GM18508 (cell line): Measurements from ENCODE around the gene PCK1.

Experiments
- ATAC-seq: cut with Tn5 transposase; IDR thresholded peaks from one replicate; pipeline ENCODE4 v1.9.1; 2021; ENCODE audit warnings: moderate number of reproducible peaks; ENCODE audit not compliant: insufficient read depth, unreplicated experiment

Gene PCK1

DNA sequence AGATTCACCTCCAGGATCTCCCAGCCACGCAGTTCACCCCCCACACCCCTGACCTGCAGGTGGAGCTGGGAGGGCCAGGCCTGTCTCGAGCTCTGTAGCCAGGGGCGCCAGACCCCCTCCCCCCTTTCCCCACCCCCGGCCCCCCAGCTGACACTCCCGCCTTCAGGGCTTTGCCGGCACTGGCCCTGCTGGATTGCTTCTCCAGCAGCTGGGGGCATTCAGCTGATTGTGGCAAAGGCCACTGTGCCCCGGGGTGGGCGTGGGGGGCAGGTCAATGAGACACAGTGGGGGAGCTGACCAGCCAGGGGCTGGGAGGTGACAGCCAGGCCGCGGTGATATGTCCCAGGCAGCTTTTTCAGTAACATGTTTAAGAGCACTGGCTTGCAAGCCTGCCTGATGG, 37.1 kb downstream of the PCK1 start:
- ATAC-seq = no peak

DNA sequence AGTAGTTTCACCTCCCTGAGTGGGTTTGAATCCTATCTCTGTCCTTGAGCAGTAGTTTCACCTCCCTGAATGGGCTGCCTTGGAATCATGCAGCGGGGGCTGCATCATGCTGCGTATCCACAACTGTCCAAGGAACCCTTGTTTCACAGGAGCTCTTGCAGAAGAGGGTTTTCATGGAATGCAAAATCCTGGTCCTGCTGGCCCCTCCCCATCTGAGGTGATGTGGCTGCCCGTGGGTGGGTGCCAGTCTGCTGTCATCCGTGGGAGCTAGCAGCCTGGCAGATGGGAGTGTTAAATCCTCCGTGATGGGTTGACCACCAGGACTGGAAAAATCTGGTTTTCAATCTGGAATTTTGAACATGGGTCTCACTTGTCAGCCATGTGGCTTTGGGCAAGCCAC, 37.6 kb downstream of the PCK1 start:
- no peak for ATAC-seq

DNA sequence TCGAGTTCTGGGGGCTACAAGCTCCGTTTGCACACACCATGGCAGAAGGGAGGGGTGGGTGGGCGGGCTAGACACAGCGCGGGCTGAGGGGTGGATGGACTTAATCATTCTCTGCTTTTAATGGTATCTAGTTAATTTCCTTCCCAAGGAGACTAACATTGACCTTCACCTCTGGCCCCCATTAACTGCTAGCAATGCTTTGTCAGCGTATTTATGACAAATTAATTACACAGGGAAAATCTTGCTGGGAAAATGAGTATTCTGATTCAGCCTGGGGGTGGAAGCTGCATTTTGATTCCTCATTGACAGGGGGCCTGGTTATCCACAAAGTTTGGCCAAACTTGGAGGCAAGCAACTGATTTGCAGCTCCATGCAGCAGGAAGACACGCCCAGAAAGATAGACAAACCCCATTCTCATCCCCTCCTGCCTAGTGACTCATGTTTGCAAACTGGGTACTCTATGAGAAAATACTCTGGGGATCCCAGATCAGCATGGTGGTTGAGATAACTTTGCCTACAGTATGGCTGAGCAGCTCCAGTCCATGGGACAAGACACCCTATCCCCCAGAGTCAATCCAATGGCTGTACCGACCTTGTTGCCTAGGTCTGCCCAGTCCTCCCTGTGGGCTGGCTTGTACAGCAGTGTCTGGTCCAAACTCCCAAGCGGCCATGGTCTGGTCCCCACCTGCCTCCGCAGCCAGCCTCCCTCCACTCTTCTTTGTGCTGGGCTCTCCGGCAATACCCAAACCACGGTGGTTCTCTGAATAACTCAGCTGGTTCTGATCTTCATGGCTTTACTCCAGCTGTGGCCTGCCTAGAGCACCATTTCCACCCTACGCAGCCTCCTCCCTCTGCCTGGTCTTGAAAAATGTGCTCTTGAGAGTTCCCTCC, 39.7 kb downstream of the PCK1 start:
- no peak for ATAC-seq

DNA sequence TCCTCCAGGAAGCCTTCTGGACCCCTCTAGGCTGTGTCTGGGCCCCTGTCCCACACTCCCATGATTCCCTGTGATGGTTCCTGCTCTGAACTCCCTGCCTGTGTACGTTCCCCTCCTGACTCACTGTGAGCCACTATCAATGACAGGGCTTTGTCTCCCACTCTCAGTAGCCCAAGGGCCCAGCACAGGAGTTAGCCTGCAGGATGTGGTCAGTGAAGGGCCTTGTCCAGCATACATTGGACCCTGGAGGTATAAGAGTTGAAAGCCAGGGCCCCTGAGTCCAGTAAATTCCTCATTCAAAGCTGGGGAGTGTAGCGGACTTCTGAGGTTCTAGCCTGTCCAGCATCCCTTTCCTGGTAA, 40.3 kb downstream of the PCK1 start:
- ATAC-seq = no peak

DNA sequence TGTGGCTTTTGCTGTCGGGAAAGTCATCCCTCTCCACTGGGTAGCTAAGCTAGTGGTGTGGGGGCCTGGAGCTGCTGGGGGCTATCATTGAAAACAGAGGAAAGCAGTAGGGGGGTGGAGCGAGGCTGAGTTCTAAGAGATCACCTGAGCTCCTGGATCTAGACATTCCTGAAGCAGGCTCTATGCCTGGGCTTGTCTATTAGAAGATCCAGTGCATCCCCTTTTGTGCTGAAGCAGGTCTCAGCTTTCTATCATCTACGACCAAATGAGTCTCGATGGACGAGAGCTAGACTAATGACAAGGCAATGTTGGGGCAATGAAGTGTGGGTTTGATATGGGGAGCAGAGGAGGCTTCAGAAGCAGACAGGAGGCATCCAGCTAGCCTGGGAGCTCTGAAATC, 40.8 kb downstream of the PCK1 start:
- ATAC-seq = no peak

DNA sequence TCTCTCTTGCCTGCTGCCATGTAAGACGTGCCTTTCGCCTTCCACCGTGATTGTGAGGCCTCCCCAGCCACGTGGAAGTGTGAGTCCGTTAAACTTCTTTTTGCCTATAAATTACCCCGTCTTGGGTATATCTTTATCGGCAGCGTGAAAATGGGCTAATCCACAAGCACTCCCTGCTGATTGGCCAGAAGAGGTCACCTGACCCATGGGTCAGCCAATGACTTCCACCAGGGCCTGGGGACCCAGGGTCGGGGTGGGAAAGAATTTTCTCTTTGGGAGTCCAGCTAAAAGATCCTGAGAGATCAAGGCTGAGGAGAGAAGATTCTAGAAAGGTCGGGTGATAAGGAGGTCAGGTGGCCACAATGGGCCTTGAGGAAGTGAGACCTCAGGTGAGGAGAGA, 42.2 kb downstream of the PCK1 start:
- ATAC-seq = no peak

DNA sequence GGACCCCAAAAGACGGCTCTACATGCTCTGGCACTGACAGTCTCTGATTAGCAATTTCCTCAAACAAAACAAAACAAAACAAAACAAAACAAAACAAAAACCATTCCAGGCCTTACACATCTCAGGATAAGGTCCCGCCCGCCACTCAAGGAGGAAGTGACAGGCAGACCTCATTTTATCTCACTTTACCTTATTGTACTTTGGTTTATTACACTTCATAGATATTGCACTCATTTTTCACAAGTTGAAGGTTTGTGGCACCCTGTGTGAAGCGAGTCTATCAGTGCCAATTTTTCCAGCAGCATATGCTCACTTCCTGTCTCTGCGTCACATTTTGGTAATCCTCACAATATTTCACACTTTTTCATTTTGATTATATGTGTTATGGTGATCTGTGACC, 44.1 kb downstream of the PCK1 start:
- no peak for ATAC-seq

DNA sequence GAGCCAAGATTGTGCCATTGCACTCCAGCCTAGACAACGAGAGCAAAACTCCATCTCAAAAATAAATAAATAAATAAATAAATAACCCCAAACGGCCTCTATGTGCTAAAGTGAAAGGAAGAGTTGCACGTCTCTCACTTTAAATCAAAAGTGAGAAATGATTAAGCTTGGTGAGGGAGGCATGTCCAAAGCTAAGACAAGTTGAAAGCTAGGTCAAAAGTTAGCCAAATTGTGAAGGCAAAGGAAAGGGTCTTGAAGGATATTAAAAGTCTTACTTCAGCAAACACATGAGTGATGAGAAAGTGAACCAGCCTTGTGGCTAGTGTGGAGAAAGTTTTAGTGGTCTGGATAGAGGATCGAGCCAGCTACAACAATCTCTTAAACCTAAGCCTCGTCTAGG, 45.0 kb downstream of the PCK1 start:
- ATAC-seq = no peak

DNA sequence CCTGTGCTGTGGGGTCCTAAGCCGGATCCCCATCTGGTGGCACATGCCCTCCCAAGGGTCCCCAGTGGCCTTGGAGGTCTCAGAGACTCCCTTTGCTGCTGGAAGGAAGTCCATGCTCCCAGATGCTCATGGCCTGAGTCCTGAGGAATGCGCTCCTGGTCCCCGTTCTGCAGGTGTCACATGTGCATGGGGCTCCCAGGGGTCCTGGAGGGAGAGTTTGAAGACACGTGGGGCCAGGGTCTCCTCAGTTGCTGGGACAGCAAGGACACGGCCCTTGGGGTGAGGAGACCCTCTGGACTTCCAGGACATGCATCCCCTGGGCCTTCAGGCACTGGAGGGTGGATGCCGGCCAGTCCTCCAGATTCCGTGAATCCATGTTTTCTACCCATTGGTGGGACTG, 47.6 kb downstream of the PCK1 start:
- no peak for ATAC-seq

DNA sequence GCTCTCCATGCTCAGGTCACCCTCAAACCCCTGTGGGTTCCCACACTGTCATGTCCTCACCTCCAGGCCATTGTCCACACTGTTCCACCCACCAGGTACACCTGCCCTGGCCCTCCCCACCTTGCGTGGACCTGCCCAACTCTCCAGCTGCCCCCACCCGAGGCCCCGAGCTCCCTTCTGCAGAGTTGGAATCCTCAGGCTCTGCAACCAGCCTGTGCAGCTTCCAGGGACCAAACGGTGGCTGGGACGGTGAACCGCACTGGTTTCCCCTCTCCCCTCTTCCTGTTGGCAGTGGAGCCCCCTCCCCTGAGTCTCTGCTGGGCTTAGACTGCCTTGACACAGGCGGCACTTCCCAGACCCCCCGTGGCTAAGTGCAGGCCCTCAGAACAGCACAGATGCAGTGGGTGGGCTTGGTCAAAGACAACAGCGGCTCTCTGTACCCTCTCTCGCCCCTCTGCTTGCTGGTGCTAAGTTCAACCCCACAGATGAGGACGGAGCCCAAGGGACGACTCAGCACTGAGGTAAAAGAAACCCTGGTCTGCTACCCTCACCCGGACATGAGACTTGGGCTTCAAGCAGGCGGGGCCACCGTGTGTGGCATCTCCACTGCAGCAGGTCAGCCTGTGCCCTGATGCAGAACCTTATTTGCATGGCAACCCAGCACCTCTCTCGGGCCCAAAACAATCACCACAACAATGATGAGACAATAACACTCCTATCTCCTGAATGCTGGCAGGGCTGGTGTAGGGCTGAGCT, 48.4 kb downstream of the PCK1 start:
- ATAC-seq = no peak

DNA sequence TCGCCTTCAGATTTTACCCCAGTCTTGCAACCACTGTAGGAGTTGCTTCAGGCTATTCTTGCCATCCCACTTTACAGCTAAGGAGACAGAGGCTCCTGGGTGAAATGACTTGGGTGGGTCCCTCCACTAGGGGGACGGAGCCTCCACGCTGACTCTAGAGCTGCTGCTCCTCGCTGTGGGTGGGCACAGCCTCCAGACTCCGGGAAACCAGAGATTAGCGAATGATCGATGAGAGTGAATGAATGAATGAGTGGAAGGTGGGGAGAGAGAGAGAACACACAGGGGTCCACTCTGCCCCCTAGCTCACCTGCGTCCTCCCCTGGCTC, 48.9 kb downstream of the PCK1 start:
- ATAC-seq = no peak

DNA sequence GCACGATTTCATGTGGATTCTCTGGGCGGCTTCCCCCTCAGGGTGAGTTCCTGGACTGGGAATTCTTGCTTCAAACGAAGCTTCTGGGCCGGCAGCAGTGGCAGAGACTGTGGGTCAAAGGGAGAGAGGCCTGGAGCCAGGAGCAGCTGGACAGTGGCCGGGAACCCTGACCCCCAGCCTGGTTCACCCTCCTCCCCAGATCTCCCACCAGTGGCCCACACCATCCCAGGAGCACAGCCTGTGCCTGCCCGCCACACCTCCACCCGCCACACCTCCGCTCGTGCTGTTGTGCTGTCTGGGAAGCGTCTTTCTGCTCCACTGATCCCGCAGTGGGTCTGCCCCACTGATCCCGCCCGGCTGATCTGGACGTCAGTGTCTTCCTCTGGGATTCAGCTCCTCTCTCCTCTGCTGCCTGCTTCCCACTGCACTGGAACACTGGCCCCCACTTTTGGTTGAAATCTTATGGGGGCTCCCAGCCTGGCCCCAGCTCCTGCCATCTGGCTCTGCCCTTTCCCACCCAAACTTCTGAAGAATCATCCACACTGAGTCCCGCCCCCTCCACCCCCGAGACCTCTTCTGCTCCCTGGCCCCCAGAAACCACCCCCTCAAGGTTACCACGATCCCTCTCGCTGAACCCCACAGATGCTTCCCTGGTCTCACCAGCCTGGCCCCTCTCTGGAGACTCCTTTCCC, 49.5 kb downstream of the PCK1 start:
- ATAC-seq = no peak

DNA sequence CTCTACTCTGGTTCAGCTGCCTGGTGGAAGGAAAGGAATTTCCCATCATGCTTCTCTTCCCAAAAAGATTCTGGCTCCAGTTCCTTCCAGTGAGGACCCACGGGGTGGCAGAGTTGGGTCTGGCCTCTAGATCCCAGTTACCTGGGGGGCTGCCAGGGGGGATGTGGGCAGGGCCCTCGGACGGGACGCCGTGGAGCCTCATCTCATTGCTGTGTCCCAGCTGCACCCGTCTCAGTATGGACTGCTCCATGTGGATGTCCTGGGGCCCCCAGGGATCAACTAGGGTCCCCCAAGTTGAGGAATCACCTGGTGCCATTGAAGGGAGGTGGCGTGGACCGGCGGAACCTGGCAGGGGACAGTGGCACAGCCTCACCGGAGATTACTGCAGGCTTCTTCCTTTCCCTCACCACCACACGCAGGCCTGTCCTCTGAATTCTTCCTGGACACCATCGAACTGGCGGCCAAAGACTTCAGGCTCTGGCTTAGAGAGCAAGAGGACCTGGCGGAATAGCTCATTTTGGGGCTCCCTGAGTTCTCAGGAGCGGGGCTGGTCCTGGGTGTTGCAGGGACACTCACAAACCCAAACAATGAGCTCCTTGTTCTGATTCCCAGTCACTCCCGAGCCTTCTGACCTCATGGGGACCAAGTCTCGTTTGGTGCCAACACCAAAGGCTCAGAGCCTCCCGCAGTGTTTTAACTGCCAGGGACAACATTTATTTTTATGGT, 50.8 kb downstream of the PCK1 start:
- no peak for ATAC-seq

DNA sequence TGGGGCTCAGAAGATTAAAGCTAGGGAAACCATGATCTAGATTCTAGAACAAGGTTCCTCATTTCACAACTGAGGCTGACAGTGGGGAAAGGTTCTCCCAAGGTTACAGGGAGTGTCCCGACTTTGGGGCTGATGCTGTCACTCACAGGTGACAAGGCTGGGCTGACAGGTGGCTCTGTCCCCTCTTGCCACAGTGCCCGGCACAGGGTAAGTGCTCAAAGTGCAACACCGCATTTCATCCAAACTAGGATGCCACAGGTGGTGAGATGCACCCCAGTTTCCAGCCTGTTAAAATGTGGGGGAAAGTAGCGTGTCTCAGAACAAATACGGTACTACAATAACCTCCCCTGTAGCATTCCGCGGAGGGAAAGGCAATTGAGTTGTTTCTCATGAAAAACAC, 51.5 kb downstream of the PCK1 start:
- ATAC-seq = no peak

DNA sequence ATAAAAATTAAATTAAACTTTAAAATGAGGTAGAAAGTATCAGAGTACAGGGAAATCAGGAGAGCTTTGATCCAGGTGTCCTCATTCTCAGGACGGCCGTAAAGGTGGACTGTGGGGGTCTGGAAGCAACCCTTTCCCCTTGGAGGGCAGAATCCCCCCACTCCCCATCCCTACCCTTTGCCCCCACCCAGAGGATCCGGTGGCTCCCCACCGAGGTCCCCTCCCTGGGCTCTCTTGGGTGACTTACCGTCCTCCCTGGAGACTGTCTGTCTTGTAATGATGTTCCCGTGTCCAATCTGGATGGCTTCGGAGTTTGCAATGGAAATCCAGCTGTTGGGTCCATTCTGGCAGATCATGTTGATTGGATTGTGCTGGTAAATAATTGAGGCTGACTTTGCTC, 52.0 kb downstream of the PCK1 start:
- no peak for ATAC-seq

DNA sequence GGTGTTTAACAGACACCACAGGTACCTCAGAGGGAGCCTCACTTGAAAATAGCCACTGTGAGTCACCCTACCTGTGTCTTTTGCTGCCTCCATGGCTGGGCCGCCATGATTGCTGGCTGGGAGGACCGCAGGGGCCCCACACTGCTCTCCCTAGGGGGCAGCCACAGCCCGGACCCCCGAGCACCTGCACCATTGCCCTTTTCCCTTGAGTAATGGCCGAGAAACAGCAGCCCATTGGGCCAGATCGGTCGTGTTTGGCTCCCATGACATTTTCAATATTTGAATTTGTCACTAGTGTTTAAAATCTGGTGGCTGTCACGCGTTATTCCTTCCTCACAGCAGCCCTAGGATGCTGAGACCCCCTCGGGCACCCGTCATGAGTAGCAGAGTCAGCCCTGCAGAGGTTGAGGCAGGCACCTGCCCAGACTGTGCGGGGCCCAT, 52.6 kb downstream of the PCK1 start:
- ATAC-seq = no peak

DNA sequence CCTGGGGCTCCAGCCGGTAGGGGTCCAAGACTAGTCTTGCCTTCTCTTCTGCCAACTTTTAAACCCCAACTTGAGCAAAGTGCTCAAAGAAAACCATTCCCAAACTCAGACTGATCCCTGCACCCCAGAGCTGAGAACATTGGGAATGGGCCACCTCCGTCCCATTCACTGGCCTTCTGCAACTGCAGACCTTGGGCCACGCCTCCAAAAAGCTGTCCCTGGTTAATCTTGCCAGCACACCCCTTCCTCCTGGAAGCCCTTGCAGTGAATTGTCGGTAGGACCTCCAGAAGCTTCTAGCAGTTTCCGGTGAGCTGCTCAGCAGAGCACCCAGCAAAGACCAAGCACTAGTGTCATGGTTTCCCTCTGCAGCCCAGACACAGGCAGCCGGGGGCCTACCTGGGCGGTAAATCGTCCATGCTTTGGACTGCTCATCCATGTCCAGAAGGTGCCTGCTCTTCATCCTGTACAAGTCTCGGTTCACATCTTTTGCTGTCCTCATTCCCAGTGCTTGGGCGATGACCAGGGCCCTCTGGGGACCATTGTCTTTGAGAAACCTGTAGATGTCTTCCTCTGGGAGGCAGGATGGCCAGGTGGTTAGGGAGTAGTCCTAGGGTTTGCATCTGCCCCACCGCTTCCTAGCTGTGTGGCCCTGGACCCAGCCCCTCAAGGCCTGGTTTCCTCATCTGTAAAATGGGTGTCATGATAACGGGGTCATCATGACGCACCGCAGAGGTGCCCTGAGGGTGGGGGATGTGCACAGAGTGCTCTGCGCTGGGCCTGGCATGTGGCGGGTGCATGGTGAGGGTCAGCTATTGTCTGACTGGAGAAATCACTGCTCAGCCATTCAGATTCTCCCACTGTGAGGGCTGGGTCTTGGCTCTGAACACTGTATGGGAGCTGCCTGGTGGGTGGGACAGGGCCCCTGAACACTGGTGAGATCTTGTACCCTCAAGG, 53.9 kb downstream of the PCK1 start:
- ATAC-seq = no peak

DNA sequence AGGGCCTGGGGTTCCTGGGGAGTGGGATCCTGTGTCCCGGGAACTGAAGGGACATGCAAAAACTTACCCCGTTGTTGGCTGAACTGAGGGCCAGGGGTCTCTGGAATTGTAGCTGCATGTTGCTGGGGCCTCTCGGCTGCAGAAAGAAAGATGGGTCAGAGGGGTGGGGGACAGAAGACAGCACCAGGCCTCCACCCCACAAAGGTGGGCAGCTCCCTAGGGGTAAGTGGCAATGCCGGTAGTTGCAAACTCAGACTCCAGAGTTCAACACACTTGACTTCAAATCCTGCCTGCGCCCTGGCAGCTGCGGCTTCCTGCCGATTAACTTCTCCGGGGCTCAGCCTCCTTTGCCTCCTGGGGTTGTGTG, 54.5 kb downstream of the PCK1 start:
- ATAC-seq = no peak

DNA sequence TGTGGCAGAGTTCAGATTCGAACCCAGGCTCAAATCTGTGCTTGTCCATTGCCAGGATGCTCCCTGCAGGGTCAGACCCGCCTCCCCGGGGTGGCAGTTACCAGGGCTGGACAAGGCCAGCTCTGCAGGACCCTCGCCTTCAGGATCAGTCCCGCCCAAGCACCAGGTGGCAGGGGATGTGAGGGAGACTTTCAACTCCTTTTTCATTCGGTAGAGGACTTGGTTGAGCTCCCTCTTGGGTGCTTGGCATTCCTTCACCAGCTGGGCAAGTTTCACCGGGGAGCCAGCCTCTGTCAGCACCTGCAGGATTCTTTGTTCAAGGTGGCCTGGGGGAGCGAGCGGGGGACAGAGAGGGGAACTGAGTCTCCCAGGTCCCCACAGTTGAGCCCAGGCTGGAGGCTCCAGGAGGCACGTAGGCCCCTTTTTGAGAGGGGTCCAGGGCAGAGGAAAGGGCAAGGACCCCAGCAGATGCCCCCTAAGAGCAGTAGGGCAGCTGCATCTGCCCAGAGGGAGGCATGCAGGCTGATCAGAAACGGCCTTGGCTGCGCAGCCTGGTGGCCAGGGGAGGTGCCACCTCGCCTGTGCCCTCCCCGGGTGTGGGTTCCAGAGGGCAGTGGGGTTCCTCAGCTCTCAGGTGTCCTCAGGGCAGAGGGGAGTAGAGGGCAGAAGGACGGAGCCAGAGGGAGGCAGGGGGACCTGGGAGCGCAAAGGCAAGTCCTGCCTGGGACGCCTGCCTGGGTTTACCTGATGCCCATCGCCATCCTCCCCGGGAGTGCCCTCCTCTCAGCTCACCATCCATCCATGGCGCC, 55.4 kb downstream of the PCK1 start:
- ATAC-seq = no peak
